Measurements from ENCODE around the gene GAS2L1.

Gene GAS2L1

GRCh38 chr22:29328566-29329500 lies 22.4 kb downstream of the GAS2L1 start:
- Histone ChIP-seq H3K4me3 (ENCODE audit: low read depth, low read length) (no peak overlapping the region), H2AFZ (no peak overlapping the region), H3K27me3 (ENCODE audit: control insufficient read depth, insufficient read depth, low read length) (no peaks in the 10 kb centered on the region), H3K27ac (no peak overlapping the region), H3K36me3 (ENCODE audit: control insufficient read depth, insufficient read depth, low read length) (no peaks in the 10 kb centered on the region), H3K9me3 (ENCODE audit: control insufficient read depth, low read length) (no peaks in the 10 kb centered on the region), H3K9ac (no peak overlapping the region), H3K4me1 (no peaks in the 10 kb centered on the region), H3K79me2 (no peaks in the 10 kb centered on the region), H3K4me2 (ENCODE audit: low read length) (no peak overlapping the region)
- no peak for TF ChIP-seq CTCF (IDR thresholded peaks at IDR 0.05)

- H3K9ac ChIP-seq = no peak overlapping the region
- no peak for TF ChIP-seq CTCF (IDR thresholded peaks at IDR 0.05)
- H2AFZ ChIP-seq = no peak overlapping the region
- H3K9me3 ChIP-seq (ENCODE audit: control insufficient read depth, low read length) = no peaks in the 10 kb centered on the region
- H3K36me3 ChIP-seq (ENCODE audit: control insufficient read depth, insufficient read depth, low read length) = no peaks in the 10 kb centered on the region
- no peak overlapping the region for H3K4me3 ChIP-seq (ENCODE audit: low read depth, low read length)
- no peaks in the 10 kb centered on the region for H3K4me1 ChIP-seq
- no peaks in the 10 kb centered on the region for H3K27me3 ChIP-seq (ENCODE audit: control insufficient read depth, insufficient read depth, low read length)
- H3K79me2 ChIP-seq = no peaks in the 10 kb centered on the region
- no peak overlapping the region for H3K27ac ChIP-seq
- H3K4me2 ChIP-seq (ENCODE audit: low read length) = no peak overlapping the region
Measured at GRCh38 chr22:29329581-29329980, 23.1 kb downstream of the GAS2L1 start.

- Histone ChIP-seq H3K4me3 (ENCODE audit: low read depth, low read length) (no peak overlapping the region), H3K4me2 (ENCODE audit: low read length) (no peak overlapping the region), H3K27me3 (ENCODE audit: control insufficient read depth, insufficient read depth, low read length) (no peaks in the 10 kb centered on the region), H3K36me3 (ENCODE audit: control insufficient read depth, insufficient read depth, low read length) (no peaks in the 10 kb centered on the region), H2AFZ (no peak overlapping the region), H3K4me1 (no peaks in the 10 kb centered on the region), H3K9me3 (ENCODE audit: control insufficient read depth, low read length) (no peaks in the 10 kb centered on the region), H3K79me2 (no peaks in the 10 kb centered on the region), H3K27ac (no peak overlapping the region), H3K9ac (no peak overlapping the region)
- TF ChIP-seq CTCF (IDR thresholded peaks at IDR 0.05) = no peak
Measured at GRCh38 chr22:29330291-29330690, 23.8 kb downstream of the GAS2L1 start.

- Histone ChIP-seq H3K27ac (no peak overlapping the region), H3K79me2 (no peaks in the 10 kb centered on the region), H3K9ac (no peak overlapping the region), H2AFZ (no peak overlapping the region), H3K9me3 (ENCODE audit: control insufficient read depth, low read length) (no peaks in the 10 kb centered on the region), H3K36me3 (ENCODE audit: control insufficient read depth, insufficient read depth, low read length) (no peaks in the 10 kb centered on the region), H3K4me2 (ENCODE audit: low read length) (no peak overlapping the region), H3K27me3 (ENCODE audit: control insufficient read depth, insufficient read depth, low read length) (no peaks in the 10 kb centered on the region), H3K4me1 (no peaks in the 10 kb centered on the region), H3K4me3 (ENCODE audit: low read depth, low read length) (no peak overlapping the region)
- TF ChIP-seq CTCF (IDR thresholded peaks at IDR 0.05) = no peak
Measured at GRCh38 chr22:29330753-29331152, 24.3 kb downstream of the GAS2L1 start.

GRCh38 chr22:29331213-29331612 lies 24.8 kb downstream of the GAS2L1 start:
- H3K4me2 ChIP-seq (ENCODE audit: low read length) = no peak overlapping the region
- no peak overlapping the region for H2AFZ ChIP-seq
- H3K27me3 ChIP-seq (ENCODE audit: control insufficient read depth, insufficient read depth, low read length) = no peaks in the 10 kb centered on the region
- H3K36me3 ChIP-seq (ENCODE audit: control insufficient read depth, insufficient read depth, low read length) = no peaks in the 10 kb centered on the region
- no peaks in the 10 kb centered on the region for H3K4me1 ChIP-seq
- TF ChIP-seq CTCF (IDR thresholded peaks at IDR 0.05) = no peak
- no peaks in the 10 kb centered on the region for H3K79me2 ChIP-seq
- H3K4me3 ChIP-seq (ENCODE audit: low read depth, low read length) = no peak overlapping the region
- H3K9ac ChIP-seq = no peak overlapping the region
- no peaks in the 10 kb centered on the region for H3K9me3 ChIP-seq (ENCODE audit: control insufficient read depth, low read length)
- no peak overlapping the region for H3K27ac ChIP-seq
